Activated CD4-positive, alpha-beta memory T cell treated with anti-CD3 and anti-CD28 coated beads, Interleukin-2, amount 10 ng/mL, durations not matched to agents 7 days and 5 days (primary cell): ENCODE measurements around the gene BAK1. TPM values are rescaled to one million over a fixed set of nuclear protein-coding genes. Genes with fewer than 3 reads are reported as not detected.

Experiments
- CTCF ChIA-PET: fragments of 350-600 bp; sonication (Branson Sonifier 250); formaldehyde crosslinking; loops from one replicate; lab custom pipeline; 2021; ENCODE audit warnings: antibody characterized with exemption, inconsistent platforms; lab: Charles Lee
- POLR2A ChIA-PET: fragments of 350-600 bp; sonication (Branson Sonifier 250); formaldehyde crosslinking; loops from one replicate; lab custom pipeline; 2021; ENCODE audit warnings: antibody characterized with exemption; lab: Charles Lee
- DNase-seq: peaks from one replicate; pipeline ENCODE4 v3.0.0-alpha.2; 2020
- H3K27ac Mint-ChIP-seq: one replicate; pipeline ENCODE4 v1.8.0; 2021; ENCODE audit warnings: mild to moderate bottlenecking, mixed read lengths
- H3K27me3 Mint-ChIP-seq: one replicate; pipeline ENCODE4 v1.8.0; 2021; ENCODE audit warnings: mixed read lengths
- H3K36me3 Mint-ChIP-seq: one replicate; pipeline ENCODE4 v1.8.0; 2021; ENCODE audit warnings: low read depth, mixed read lengths
- H3K4me1 Mint-ChIP-seq: one replicate; pipeline ENCODE4 v1.8.0; 2021; ENCODE audit warnings: mixed read lengths
- H3K4me3 Mint-ChIP-seq: one replicate; pipeline ENCODE4 v1.8.0; 2021; ENCODE audit warnings: mild to moderate bottlenecking, mixed read lengths
- H3K9me3 Mint-ChIP-seq: one replicate; pipeline ENCODE4 v1.8.0; 2021; ENCODE audit warnings: mixed read lengths
- total RNA-seq, 2 experiments: library from RNA; stranded (reverse); gene quantifications; one replicate each; pipeline ENCODE4 v1.2.3, GENCODE V29; 2021

BAK1 gene
- total RNA-seq, 2 experiments from 2014 or later: 97.9 to 100 TPM

- peak overlapping the region; percentile 93 for H3K27ac Mint-ChIP-seq
- H3K36me3 Mint-ChIP-seq: peaks cover 11% of the 10 kb centered on the region
- DNase-seq: no peak
- peaks cover 46% of the 10 kb centered on the region for H3K4me1 Mint-ChIP-seq
- ChIA-PET CTCF (interaction anchor here (0.7 to 1.6 kb wide), 2 partner anchors 12 kb away, joined by 3 to 8 read pairs; no protein-coding TSS in a partner anchor), POLR2A (interaction anchor here (0.7 to 3.9 kb wide), 5 partner anchors 12 to 92 kb away, joined by 3 to 29 read pairs (median 4); no protein-coding TSS in a partner anchor)
- peak overlapping the region; percentile 94 for H3K4me3 Mint-ChIP-seq
- H3K9me3 Mint-ChIP-seq: no peaks in the 10 kb centered on the region
- H3K27me3 Mint-ChIP-seq: no peaks in the 10 kb centered on the region
Measured at GRCh38 chr6:33619166-33619840, 39.2 kb upstream of the BAK1 start.

DNA sequence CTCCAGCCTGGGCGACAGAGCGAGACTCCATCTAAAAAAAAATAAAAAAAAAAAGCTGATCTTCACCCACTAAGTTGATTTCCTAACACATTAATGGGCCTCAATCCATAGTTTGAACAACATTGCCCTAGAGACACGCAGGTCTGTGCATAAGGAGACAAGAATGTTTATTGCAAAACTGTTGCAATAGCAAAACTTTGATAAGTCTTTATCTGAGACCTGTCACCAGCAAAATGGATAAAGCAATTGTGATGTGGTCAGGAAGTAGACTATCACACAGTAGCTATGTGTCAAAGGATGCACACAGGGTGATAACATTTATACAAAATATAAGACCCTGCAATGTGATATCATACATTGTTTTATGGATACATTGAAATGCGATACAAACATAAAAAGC, 36.8 kb upstream of the BAK1 start:
- Mint-ChIP-seq H3K27ac (no peak overlapping the region), H3K4me3 (no peak overlapping the region), H3K36me3 (no peaks in the 10 kb centered on the region), H3K9me3 (no peaks in the 10 kb centered on the region), H3K4me1 (peaks cover 24% of the 10 kb centered on the region), H3K27me3 (peaks cover 2% of the 10 kb centered on the region)
- CTCF ChIA-PET: interaction anchor here (2.4 kb wide), 1 partner anchor 10 kb away, joined by 9 read pairs; no protein-coding TSS in a partner anchor
- POLR2A ChIA-PET: interaction anchor here (0.8 kb wide), 1 partner anchor 94 kb away, joined by 3 read pairs; the partner anchor contains the start of gene UQCC2
- no peak for DNase-seq

DNA sequence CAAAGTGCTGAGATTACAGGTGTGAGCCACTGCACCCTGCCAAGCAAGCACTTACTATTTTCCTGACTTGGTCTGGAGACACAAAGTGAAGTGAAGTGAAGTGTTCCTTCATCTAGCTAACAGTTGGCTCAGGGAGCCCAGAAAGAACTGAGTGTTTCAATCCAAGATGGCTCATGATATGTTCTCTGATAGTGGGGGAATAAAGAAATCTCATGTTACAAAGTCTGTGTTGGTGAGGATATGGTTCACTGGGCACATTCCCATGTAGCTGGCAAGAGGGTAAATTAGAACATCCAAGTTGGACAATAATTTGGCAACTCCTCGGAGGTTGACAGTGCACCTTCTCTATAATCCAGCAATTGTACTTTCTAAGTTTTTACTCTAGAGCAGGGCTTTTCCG, 36.0 kb upstream of the BAK1 start:
- Mint-ChIP-seq H3K4me3 (no peak overlapping the region), H3K9me3 (no peaks in the 10 kb centered on the region), H3K27ac (no peak overlapping the region), H3K36me3 (no peaks in the 10 kb centered on the region), H3K4me1 (peaks cover 24% of the 10 kb centered on the region), H3K27me3 (peaks cover 2% of the 10 kb centered on the region)
- no peak for DNase-seq
- ChIA-PET CTCF (interaction anchor here (2.4 kb wide), 1 partner anchor 9 kb away, joined by 9 read pairs; no protein-coding TSS in a partner anchor), POLR2A (interaction anchor here (0.8 kb wide), 1 partner anchor 95 kb away, joined by 3 read pairs; the partner anchor contains the start of gene UQCC2)

DNA sequence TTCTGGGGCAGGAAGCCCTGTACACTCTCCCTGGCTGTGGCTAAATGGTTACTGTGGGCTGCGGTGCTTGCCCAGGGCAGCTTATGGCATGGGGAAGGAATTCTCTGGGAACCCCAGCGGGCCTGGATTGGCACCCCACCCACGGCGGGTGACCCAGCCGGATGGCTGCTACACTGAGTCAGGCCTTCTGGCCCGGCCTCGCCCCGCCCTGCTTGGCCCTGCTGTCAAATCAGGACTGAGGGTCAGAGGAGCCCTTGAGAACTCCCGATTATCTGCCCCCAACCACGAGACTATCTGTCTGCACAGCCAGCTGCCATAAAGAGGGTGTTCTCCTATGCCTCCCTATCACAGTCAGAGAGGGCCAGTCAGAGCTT, 33.7 kb upstream of the BAK1 start:
- Mint-ChIP-seq H3K9me3 (no peaks in the 10 kb centered on the region), H3K27me3 (peaks cover 5% of the 10 kb centered on the region), H3K4me3 (no peak overlapping the region), H3K4me1 (peaks cover 9% of the 10 kb centered on the region), H3K27ac (no peak overlapping the region), H3K36me3 (no peaks in the 10 kb centered on the region)
- POLR2A ChIA-PET: interaction anchor here (3.4 kb wide), 1 partner anchor 8 kb away, joined by 12 read pairs; the partner anchor contains the start of gene ITPR3
- DNase-seq: no peak
- CTCF ChIA-PET: interaction anchor here (1.1 to 1.8 kb wide), 3 partner anchors 16 to 98 kb away, joined by 3 to 4 read pairs (median 4); partner anchors contain the start of genes BAK1 and UQCC2

DNA sequence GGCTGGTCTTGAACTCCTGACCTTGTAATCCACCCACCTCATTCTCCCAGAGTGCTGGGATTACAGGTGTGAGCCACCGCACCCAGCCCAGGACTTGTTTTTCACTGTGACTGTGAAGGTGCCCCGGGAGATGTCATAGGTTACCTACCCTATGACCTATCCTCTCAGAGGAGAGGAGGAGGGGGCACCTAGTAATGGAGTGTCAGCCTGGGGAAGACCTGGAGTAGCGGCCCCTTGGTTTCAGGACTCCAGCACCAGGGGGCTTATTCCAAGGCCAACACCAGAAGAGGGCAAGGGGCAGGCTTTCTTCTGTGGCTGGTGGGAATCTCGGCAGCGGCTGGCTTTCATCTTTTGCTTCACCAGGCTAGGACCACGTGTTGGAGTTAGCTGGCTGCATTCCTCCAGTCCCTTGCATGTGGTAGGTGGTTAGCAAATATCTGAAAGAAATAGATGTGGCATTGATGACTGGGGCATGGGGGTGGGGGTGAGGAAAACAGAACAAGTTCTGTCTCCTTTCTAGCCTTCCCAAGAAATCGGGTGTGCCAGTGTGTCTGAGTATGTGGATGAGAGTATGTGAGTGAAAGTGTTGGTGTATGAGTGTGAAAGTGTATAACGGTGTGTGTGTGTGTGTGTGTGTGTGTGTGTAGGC, 33.2 kb upstream of the BAK1 start:
- Mint-ChIP-seq H3K36me3 (no peaks in the 10 kb centered on the region), H3K4me1 (peaks cover 7% of the 10 kb centered on the region), H3K27ac (no peak overlapping the region), H3K9me3 (no peaks in the 10 kb centered on the region), H3K27me3 (peaks cover 5% of the 10 kb centered on the region), H3K4me3 (no peak overlapping the region)
- DNase-seq: no peak
- CTCF ChIA-PET: interaction anchor here (1.1 kb wide), 1 partner anchor 97 kb away, joined by 4 read pairs; no protein-coding TSS in a partner anchor
- POLR2A ChIA-PET: interaction anchor here (3.4 kb wide), 1 partner anchor 9 kb away, joined by 12 read pairs; the partner anchor contains the start of gene ITPR3

DNA sequence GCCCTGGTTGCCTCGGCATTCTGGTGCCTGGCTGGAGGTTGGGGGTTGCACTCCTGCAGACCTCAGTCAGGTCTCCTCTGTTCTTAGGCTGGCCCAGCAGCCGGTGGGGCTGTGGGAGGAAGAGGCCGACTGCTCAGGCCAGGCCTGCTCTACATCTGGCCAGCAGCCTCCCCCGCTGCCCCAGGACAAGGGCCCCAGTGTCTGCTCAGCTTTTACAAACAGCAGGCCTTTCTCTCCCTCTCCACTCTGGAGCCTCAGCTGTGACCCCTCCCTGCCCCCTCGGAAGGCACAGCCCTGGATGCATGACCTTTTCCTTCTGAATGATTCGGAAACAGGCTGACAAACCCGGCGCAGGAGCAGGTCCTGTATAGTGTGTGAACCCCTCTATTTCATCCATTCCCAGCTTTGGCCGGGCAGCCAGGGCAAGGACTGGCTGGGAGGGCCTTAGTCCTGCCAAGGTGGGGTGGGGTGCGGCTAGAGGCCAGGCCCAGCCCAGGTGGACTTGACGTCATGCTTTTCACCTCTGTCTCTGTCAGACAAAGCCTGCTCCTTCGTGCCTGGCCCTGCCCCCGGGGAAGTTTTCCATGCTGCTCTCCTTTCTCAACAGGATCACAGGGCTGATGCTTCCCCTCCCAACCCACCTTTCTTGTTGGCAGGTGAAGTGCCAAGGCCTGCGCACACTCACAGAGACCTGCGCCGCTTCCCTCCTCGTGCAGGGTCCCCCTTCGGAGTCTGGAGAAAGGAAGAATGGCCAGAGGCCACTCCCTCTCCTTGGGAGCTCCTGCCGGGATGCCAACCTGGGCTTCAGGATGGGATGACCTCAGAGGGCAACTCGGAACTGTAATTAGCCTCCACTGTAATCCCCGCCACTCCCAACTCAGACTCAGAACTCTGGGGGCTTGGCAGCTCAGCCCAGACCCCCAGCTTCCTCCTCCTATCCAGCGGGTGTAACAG, 31.0 kb upstream of the BAK1 start:
- Mint-ChIP-seq H3K27ac (no peak overlapping the region), H3K36me3 (no peaks in the 10 kb centered on the region), H3K9me3 (no peaks in the 10 kb centered on the region), H3K4me3 (no peak overlapping the region), H3K27me3 (peaks cover 5% of the 10 kb centered on the region), H3K4me1 (peaks cover 6% of the 10 kb centered on the region)
- ChIA-PET POLR2A (interaction anchor here (3.4 kb wide), 1 partner anchor 11 kb away, joined by 12 read pairs; the partner anchor contains the start of gene ITPR3), CTCF (interaction anchor here (1.0 to 1.4 kb wide), 2 partner anchors 23 to 89 kb away, joined by 3 to 5 read pairs; no protein-coding TSS in a partner anchor)
- no peak for DNase-seq

GRCh38 chr6:33610067-33610466, 30.0 kb upstream of the BAK1 start:
- Mint-ChIP-seq H3K36me3 (peaks cover 2% of the 10 kb centered on the region), H3K4me1 (peaks cover 6% of the 10 kb centered on the region), H3K4me3 (no peak overlapping the region), H3K27me3 (peaks cover 9% of the 10 kb centered on the region), H3K27ac (no peak overlapping the region), H3K9me3 (no peaks in the 10 kb centered on the region)
- POLR2A ChIA-PET: no interaction called here
- no peak for DNase-seq
- CTCF ChIA-PET: interaction anchor here (1.0 kb wide), 1 partner anchor 20 kb away, joined by 3 read pairs; no protein-coding TSS in a partner anchor

DNA sequence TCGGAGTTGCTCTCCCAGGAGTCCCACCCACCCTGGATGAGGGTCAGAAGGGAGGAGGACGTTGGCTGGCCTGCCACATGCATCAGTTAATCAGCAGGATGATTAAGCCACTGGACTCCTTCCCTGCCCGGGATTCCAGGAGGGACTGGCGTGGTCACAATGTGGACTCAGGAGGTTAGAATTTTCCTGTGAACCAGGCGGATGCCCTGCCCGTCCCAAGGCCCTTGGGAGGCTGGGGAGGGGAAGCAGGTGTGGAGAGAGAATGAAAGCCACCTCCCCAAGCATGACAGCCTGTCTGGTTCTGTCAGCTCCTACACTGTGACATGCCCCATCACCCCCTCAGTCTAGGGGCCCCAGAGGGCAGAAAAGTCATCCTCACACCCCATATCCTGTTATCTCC, 29.5 kb upstream of the BAK1 start:
- ChIA-PET POLR2A (no interaction called here), CTCF (interaction anchor here (1.0 to 3.5 kb wide), 2 partner anchors 19 to 28 kb away, joined by 3 to 29 read pairs; partner anchors contain the start of gene BAK1)
- Mint-ChIP-seq H3K9me3 (no peaks in the 10 kb centered on the region), H3K27ac (no peak overlapping the region), H3K4me3 (no peak overlapping the region), H3K27me3 (peaks cover 12% of the 10 kb centered on the region), H3K4me1 (peaks cover 6% of the 10 kb centered on the region), H3K36me3 (peaks cover 3% of the 10 kb centered on the region)
- DNase-seq: no peak

GRCh38 chr6:33609019-33609418, 28.9 kb upstream of the BAK1 start:
- Mint-ChIP-seq H3K27ac (no peak overlapping the region), H3K9me3 (no peaks in the 10 kb centered on the region), H3K36me3 (peaks cover 3% of the 10 kb centered on the region), H3K4me3 (no peak overlapping the region), H3K27me3 (peaks cover 12% of the 10 kb centered on the region), H3K4me1 (peaks cover 6% of the 10 kb centered on the region)
- no peak for DNase-seq
- CTCF ChIA-PET: interaction anchor here (1.0 to 3.5 kb wide), 7 partner anchors 13 to 154 kb away, joined by 3 to 29 read pairs (median 17); partner anchors contain the start of genes BAK1, ITPR3 and ZBTB9
- POLR2A ChIA-PET: interaction anchor here (3.5 kb wide), 1 partner anchor 12 kb away, joined by 29 read pairs; the partner anchor contains the start of gene ITPR3

- no peak overlapping the region for H3K4me3 Mint-ChIP-seq
- H3K27me3 Mint-ChIP-seq: peaks cover 16% of the 10 kb centered on the region
- ChIA-PET CTCF (interaction anchor here (0.7 to 3.5 kb wide), 32 partner anchors 9 to 358 kb away, joined by 3 to 34 read pairs (median 4); partner anchors contain the start of genes BAK1, ITPR3, UQCC2 and ZBTB9), POLR2A (interaction anchor here (0.9 to 3.5 kb wide), 8 partner anchors 11 to 217 kb away, joined by 3 to 29 read pairs (median 4); partner anchors contain the start of genes ITPR3 and UQCC2)
- peaks cover 6% of the 10 kb centered on the region for H3K4me1 Mint-ChIP-seq
- H3K36me3 Mint-ChIP-seq: peaks cover 3% of the 10 kb centered on the region
- DNase-seq: peak; percentile 67
- no peak overlapping the region for H3K27ac Mint-ChIP-seq
- no peaks in the 10 kb centered on the region for H3K9me3 Mint-ChIP-seq
Measured at GRCh38 chr6:33607784-33608161, 27.7 kb upstream of the BAK1 start.

DNA sequence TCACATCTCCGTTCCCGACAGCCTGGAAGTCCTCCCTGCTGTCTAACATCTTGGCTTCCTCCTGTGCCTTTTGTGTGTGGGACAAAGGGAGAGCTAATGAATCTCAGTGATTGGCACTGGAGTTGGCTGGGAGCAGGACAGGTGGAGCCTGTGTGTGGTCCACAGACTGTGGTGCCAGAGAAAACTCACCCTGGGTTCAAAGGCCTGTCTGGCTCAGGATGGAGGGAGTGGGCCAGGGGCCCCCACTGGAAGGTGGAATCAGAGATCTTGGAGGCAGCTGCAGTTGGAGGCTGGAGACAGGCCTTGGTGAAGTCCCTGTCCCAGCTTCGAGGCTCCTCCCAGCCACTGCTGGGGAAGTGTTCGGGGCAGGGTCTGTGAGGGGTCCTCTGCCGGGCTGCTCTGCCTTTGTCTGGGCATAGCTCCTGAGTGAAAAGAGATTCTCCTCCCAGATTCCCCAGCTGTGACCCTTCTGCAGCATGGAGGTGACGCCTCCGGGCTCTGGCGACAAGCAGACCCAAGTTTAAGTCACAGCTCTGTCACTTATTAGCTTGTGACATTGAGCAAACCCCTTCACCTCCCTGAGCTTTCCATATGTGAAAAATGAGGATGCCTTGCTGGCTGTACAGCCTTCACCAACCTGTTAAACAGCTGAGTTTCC, 27.2 kb upstream of the BAK1 start:
- POLR2A ChIA-PET: interaction anchor here (0.9 to 3.5 kb wide), 8 partner anchors 10 to 217 kb away, joined by 3 to 29 read pairs (median 4); partner anchors contain the start of genes ITPR3 and UQCC2
- H3K4me3 Mint-ChIP-seq: no peak overlapping the region
- H3K36me3 Mint-ChIP-seq: peaks cover 3% of the 10 kb centered on the region
- peaks cover 6% of the 10 kb centered on the region for H3K4me1 Mint-ChIP-seq
- CTCF ChIA-PET: interaction anchor here (0.6 to 3.5 kb wide), 30 partner anchors 9 to 357 kb away, joined by 3 to 34 read pairs (median 4); partner anchors contain the start of genes BAK1, ITPR3, SYNGAP1 and UQCC2
- H3K27me3 Mint-ChIP-seq: peaks cover 18% of the 10 kb centered on the region
- no peaks in the 10 kb centered on the region for H3K9me3 Mint-ChIP-seq
- DNase-seq: no peak
- no peak overlapping the region for H3K27ac Mint-ChIP-seq
